SK-N-SH treated with all-trans-retinoic acid at 6 μM for 48 hours (cell line): ENCODE data around the gene KIRREL3.

Source experiments
- ATAC-seq: fragments of 200-7000 bp; cut with Tn5 transposase; 3 replicates; pipeline ENCODE4 v1.9.1; 2020; ENCODE audit warnings: mild to moderate bottlenecking, moderate library complexity
- ARNTL ChIP-seq: fragments of 450-650 bp; formaldehyde crosslinking; IDR thresholded peaks from 2 replicates; pipeline ENCODE4 v1.5.0; 2020; ENCODE audit warnings: low read depth, mild to moderate bottlenecking, moderate library complexity, borderline replicate concordance
- BACH2 ChIP-seq: fragments of 250-450 bp; sonication (Bioruptor Pico); IDR thresholded peaks from 2 replicates; pipeline ENCODE4 v1.9.0; 2021; ENCODE audit warnings: mild to moderate bottlenecking, borderline replicate concordance
- CSDC2 ChIP-seq: fragments of 250-450 bp; sonication (Bioruptor Pico); IDR thresholded peaks from 2 replicates; pipeline ENCODE4 v1.5.0; 2020; ENCODE audit warnings: mild to moderate bottlenecking, moderate library complexity
- ESRRG ChIP-seq: fragments of 250-450 bp; sonication (Bioruptor Pico); IDR thresholded peaks from 2 replicates; pipeline ENCODE4 v1.6.1; 2021; ENCODE audit warnings: mild to moderate bottlenecking
- GLIS3 ChIP-seq: fragments of 250-450 bp; sonication (Bioruptor Pico); IDR thresholded peaks from 2 replicates; pipeline ENCODE4 v1.5.0; 2020; ENCODE audit warnings: mild to moderate bottlenecking, moderate library complexity
- ISL1 ChIP-seq: fragments of 250-450 bp; sonication (Bioruptor Pico); IDR thresholded peaks from 2 replicates; pipeline ENCODE4 v2.1.2; 2022; ENCODE audit warnings: mild to moderate bottlenecking, moderate library complexity
- OSR1 ChIP-seq: fragments of 250-450 bp; sonication (Bioruptor Pico); IDR thresholded peaks from 2 replicates; pipeline ENCODE4 v1.8.0; 2022; ENCODE audit warnings: moderate library complexity, mild to moderate bottlenecking, inconsistent platforms
- PATZ1 ChIP-seq: fragments of 250-450 bp; sonication (Bioruptor Pico); IDR thresholded peaks from 2 replicates; pipeline ENCODE4 v1.8.0; 2020; ENCODE audit warnings: mild to moderate bottlenecking, moderate library complexity, borderline replicate concordance
- RARB ChIP-seq: fragments of 250-450 bp; sonication (Bioruptor Pico); IDR thresholded peaks from 2 replicates; pipeline ENCODE4 v1.8.0; 2021; ENCODE audit warnings: mild to moderate bottlenecking, moderate library complexity
- SNAI2 ChIP-seq: fragments of 250-450 bp; sonication (Bioruptor Pico); IDR thresholded peaks from 2 replicates; pipeline ENCODE4 v1.5.0; 2020; ENCODE audit warnings: mild to moderate bottlenecking, moderate library complexity
- TCF4 ChIP-seq: fragments of 250-450 bp; sonication (Bioruptor Pico); IDR thresholded peaks from 2 replicates; pipeline ENCODE4 v1.8.0; 2021; ENCODE audit warnings: mild to moderate bottlenecking, moderate library complexity, borderline replicate concordance
- ZC3H10 ChIP-seq: fragments of 250-450 bp; sonication (Bioruptor Pico); IDR thresholded peaks from 2 replicates; pipeline ENCODE4 v1.5.1; 2021; ENCODE audit warnings: mild to moderate bottlenecking, moderate library complexity
- ZFP3 ChIP-seq: fragments of 250-450 bp; sonication (Bioruptor Pico); IDR thresholded peaks from 2 replicates; pipeline ENCODE4 v1.5.0; 2020; ENCODE audit warnings: mild to moderate bottlenecking, moderate library complexity
- ZFP30 ChIP-seq: fragments of 450-650 bp; formaldehyde crosslinking; IDR thresholded peaks from 2 replicates; pipeline ENCODE4 v1.5.0; 2022; ENCODE audit warnings: mild to moderate bottlenecking, moderate library complexity
- ZNF565 ChIP-seq: fragments of 450-650 bp; formaldehyde crosslinking; conservative IDR thresholded peaks from 2 replicates; pipeline ENCODE4 v1.5.0; 2020; ENCODE audit warnings: low read depth, mild to moderate bottlenecking, moderate library complexity
- ZNF70 ChIP-seq: fragments of 450-650 bp; formaldehyde crosslinking; IDR thresholded peaks from 2 replicates; pipeline ENCODE4 v1.5.0; 2020; ENCODE audit warnings: mild to moderate bottlenecking, moderate library complexity
- ZNF8 ChIP-seq: fragments of 450-650 bp; formaldehyde crosslinking; IDR thresholded peaks from 2 replicates; pipeline ENCODE4 v1.5.0; 2020; ENCODE audit warnings: mild to moderate bottlenecking, moderate library complexity
- TF ChIP-seq, protein P1 (sequence below): fragments of 250-450 bp; sonication (Bioruptor Pico); IDR thresholded peaks from 2 replicates; pipeline ENCODE4 v1.8.0; 2021; ENCODE audit warnings: low read depth, mild to moderate bottlenecking, moderate library complexity, borderline replicate concordance
- TF ChIP-seq, protein P2 (sequence below): fragments of 250-450 bp; sonication (Bioruptor Pico); IDR thresholded peaks from 2 replicates; pipeline ENCODE4 v1.5.1; 2020; ENCODE audit warnings: low read depth, mild to moderate bottlenecking, moderate library complexity
- TF ChIP-seq, protein P3 (sequence below): fragments of 250-450 bp; sonication (Bioruptor Pico); IDR thresholded peaks from 2 replicates; pipeline ENCODE4 v1.5.1; 2021; ENCODE audit warnings: mild to moderate bottlenecking, moderate library complexity
- TF ChIP-seq, protein P4 (sequence below): fragments of 250-450 bp; sonication (Bioruptor Pico); IDR thresholded peaks from 2 replicates; pipeline ENCODE4 v1.5.0; 2020; ENCODE audit warnings: mild to moderate bottlenecking, moderate library complexity

The KIRREL3 gene

DNA sequence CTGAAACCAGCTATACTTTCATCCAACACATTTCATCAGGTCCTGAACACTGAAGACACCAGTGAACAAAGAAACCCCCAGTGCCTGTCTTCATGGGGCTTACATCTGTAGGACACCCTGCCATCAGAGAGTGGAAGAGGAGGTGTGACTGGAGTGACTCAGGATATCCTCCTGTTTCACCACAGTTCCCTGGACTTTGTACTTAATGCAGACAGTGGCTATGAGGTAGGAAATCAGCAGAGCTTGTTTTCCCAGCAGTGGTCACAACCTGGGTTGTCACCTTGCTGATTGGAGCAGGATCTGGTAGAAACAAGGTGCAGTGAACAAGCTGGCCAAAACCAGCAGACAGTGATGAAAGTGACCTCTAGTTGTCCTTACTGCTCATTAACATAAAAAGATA lies 128.8 kb downstream of the KIRREL3 start:
- no peak for TF ChIP-seq ZFP3
- TF ChIP-seq RARB: no peak
- ATAC-seq: no peak

DNA sequence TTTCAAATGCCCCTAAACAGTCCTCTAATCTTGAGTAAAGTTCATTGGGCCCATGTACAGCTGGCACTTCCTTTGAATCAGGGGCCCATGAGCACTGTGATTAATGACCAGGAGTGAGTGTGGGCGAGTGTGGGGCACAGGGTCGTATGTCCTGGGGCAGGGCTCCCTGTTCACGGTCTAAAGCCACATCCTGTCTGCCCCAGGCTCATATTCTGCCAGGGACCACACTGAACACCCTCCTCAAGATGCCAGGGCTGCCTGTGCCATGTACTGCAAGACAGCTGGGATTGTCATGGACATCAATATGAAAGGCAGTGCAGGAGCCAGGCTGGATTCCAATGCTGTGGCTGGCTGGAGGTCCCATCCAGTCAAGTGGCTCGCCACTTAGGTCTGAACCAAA lies 130.5 kb downstream of the KIRREL3 start:
- ATAC-seq: no peak
- no peak for TF ChIP-seq BACH2 (CRISPR knock-in tag)
- TF ChIP-seq, protein P1, sequence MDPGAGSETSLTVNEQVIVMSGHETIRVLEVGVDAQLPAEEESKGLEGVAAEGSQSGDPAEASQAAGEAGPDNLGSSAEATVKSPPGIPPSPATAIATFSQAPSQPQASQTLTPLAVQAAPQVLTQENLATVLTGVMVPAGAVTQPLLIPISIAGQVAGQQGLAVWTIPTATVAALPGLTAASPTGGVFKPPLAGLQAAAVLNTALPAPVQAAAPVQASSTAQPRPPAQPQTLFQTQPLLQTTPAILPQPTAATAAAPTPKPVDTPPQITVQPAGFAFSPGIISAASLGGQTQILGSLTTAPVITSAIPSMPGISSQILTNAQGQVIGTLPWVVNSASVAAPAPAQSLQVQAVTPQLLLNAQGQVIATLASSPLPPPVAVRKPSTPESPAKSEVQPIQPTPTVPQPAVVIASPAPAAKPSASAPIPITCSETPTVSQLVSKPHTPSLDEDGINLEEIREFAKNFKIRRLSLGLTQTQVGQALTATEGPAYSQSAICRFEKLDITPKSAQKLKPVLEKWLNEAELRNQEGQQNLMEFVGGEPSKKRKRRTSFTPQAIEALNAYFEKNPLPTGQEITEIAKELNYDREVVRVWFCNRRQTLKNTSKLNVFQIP (CRISPR knock-in tag): no peak
- TF ChIP-seq, protein P2, sequence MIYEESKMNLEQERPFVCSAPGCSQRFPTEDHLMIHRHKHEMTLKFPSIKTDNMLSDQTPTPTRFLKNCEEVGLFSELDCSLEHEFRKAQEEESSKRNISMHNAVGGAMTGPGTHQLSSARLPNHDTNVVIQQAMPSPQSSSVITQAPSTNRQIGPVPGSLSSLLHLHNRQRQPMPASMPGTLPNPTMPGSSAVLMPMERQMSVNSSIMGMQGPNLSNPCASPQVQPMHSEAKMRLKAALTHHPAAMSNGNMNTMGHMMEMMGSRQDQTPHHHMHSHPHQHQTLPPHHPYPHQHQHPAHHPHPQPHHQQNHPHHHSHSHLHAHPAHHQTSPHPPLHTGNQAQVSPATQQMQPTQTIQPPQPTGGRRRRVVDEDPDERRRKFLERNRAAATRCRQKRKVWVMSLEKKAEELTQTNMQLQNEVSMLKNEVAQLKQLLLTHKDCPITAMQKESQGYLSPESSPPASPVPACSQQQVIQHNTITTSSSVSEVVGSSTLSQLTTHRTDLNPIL (CRISPR knock-in tag): no peak
- TF ChIP-seq ZFP3: no peak
- TF ChIP-seq ZNF70 (CRISPR knock-in tag): no peak
- TF ChIP-seq ZC3H10 (CRISPR knock-in tag): no peak
- TF ChIP-seq ZFP30: no peak
- TF ChIP-seq ISL1 (CRISPR knock-in tag): no peak
- no peak for TF ChIP-seq RARB
- TF ChIP-seq ESRRG (CRISPR knock-in tag): no peak
- no peak for TF ChIP-seq PATZ1 (CRISPR knock-in tag)
- TF ChIP-seq GLIS3 (CRISPR knock-in tag): no peak
- no peak for TF ChIP-seq ZNF8
- TF ChIP-seq, protein P3, sequence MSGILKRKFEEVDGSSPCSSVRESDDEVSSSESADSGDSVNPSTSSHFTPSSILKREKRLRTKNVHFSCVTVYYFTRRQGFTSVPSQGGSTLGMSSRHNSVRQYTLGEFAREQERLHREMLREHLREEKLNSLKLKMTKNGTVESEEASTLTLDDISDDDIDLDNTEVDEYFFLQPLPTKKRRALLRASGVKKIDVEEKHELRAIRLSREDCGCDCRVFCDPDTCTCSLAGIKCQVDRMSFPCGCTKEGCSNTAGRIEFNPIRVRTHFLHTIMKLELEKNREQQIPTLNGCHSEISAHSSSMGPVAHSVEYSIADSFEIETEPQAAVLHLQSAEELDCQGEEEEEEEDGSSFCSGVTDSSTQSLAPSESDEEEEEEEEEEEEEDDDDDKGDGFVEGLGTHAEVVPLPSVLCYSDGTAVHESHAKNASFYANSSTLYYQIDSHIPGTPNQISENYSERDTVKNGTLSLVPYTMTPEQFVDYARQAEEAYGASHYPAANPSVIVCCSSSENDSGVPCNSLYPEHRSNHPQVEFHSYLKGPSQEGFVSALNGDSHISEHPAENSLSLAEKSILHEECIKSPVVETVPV (CRISPR knock-in tag): no peak
- no peak for TF ChIP-seq TCF4 (CRISPR knock-in tag)
- no peak for TF ChIP-seq ZNF565 (CRISPR knock-in tag)

GRCh38 chr11:126868741-126869140 lies 131.8 kb downstream of the KIRREL3 start:
- ATAC-seq: no peak
- TF ChIP-seq ZC3H10 (CRISPR knock-in tag) (no peak), ZNF70 (CRISPR knock-in tag) (no peak), GLIS3 (CRISPR knock-in tag) (no peak), ISL1 (CRISPR knock-in tag) (no peak), ZFP30 (no peak), ZNF8 (no peak), ZNF565 (CRISPR knock-in tag) (no peak), ESRRG (CRISPR knock-in tag) (no peak), ZFP3 (no peak), CSDC2 (no peak), SNAI2 (no peak), ARNTL (CRISPR knock-in tag) (no peak), OSR1 (no peak), TCF4 (CRISPR knock-in tag) (no peak)
- TF ChIP-seq, protein P2 (CRISPR knock-in tag): no peak
- TF ChIP-seq, protein P4, sequence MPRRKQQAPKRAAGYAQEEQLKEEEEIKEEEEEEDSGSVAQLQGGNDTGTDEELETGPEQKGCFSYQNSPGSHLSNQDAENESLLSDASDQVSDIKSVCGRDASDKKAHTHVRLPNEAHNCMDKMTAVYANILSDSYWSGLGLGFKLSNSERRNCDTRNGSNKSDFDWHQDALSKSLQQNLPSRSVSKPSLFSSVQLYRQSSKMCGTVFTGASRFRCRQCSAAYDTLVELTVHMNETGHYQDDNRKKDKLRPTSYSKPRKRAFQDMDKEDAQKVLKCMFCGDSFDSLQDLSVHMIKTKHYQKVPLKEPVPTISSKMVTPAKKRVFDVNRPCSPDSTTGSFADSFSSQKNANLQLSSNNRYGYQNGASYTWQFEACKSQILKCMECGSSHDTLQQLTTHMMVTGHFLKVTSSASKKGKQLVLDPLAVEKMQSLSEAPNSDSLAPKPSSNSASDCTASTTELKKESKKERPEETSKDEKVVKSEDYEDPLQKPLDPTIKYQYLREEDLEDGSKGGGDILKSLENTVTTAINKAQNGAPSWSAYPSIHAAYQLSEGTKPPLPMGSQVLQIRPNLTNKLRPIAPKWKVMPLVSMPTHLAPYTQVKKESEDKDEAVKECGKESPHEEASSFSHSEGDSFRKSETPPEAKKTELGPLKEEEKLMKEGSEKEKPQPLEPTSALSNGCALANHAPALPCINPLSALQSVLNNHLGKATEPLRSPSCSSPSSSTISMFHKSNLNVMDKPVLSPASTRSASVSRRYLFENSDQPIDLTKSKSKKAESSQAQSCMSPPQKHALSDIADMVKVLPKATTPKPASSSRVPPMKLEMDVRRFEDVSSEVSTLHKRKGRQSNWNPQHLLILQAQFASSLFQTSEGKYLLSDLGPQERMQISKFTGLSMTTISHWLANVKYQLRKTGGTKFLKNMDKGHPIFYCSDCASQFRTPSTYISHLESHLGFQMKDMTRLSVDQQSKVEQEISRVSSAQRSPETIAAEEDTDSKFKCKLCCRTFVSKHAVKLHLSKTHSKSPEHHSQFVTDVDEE: no peak
- TF ChIP-seq, protein P1 (CRISPR knock-in tag): no peak
